Caco-2 (cell line): ENCODE measurements around the gene PHACTR1. TPM values are rescaled to one million over a fixed set of nuclear protein-coding genes. Genes with fewer than 3 reads are reported as not detected.
A peak's percentile ranks its signal among the peaks of the same experiment; 100 is the strongest.

Experiments used
- BruUV-seq: library from RNA; stranded (reverse); fragments of 400-500 nt; replicated peaks from 2 replicates; lab custom pipeline; 2021; lab: Mats Ljungman, UMichigan
- CTCF ChIA-PET: fragments of 300-600 bp; sonication (Branson Sonifier 250); formaldehyde crosslinking; loops from one replicate; lab custom pipeline; 2022; ENCODE audit warnings: antibody characterized with exemption; lab: Charles Lee
- POLR2A ChIA-PET: fragments of 300-600 bp; sonication (Branson Sonifier 250); formaldehyde crosslinking; loops from one replicate; lab custom pipeline; 2022; ENCODE audit warnings: antibody characterized with exemption; lab: Charles Lee
- DNase-seq, 2 experiments: peaks; one replicate each; pipeline versions ENCODE4 v3.0.0 to v3.0.0-alpha.2; 2020 to 2022
- H3K27me3 ChIP-seq: replicated peaks from 2 replicates; pipeline ENCODE4 v1.6.0; 2011; ENCODE audit warnings: low read length; ENCODE audit not compliant: control insufficient read depth, insufficient read depth
- H3K36me3 ChIP-seq: 2 replicates; pipeline ENCODE4 v1.5.1; 2011; ENCODE audit warnings: low read length; ENCODE audit not compliant: control insufficient read depth, insufficient read depth
- H3K4me1 ChIP-seq: fragments of 250-450 bp; sonication (Bioruptor Pico); 2 replicates; pipeline ENCODE4 v1.5.1; 2020; ENCODE audit warnings: mild to moderate bottlenecking
- H3K4me3 ChIP-seq: 2 replicates; pipeline ENCODE4 v1.5.1; 2011; ENCODE audit warnings: low read depth, mild to moderate bottlenecking, control low read depth, low read length
- H3K9me3 ChIP-seq: fragments of 250-450 bp; sonication (Bioruptor Pico); 2 replicates; pipeline ENCODE4 v1.5.1; 2020; ENCODE audit warnings: mild to moderate bottlenecking, moderate library complexity
- H3K27ac Mint-ChIP-seq: one replicate; pipeline ENCODE4 v1.8.0; 2022; ENCODE audit warnings: mixed read lengths; ENCODE audit not compliant: unreplicated experiment
- H3K27me3 Mint-ChIP-seq: one replicate; pipeline ENCODE4 v1.8.0; 2022; ENCODE audit warnings: mixed read lengths; ENCODE audit not compliant: insufficient read depth, unreplicated experiment
- H3K36me3 Mint-ChIP-seq: one replicate; pipeline ENCODE4 v1.8.0; 2022; ENCODE audit warnings: mild to moderate bottlenecking, mixed read lengths; ENCODE audit not compliant: insufficient read depth, unreplicated experiment
- H3K4me1 Mint-ChIP-seq: one replicate; pipeline ENCODE4 v1.8.0; 2022; ENCODE audit warnings: low read depth, mixed read lengths; ENCODE audit not compliant: unreplicated experiment
- H3K4me3 Mint-ChIP-seq: one replicate; pipeline ENCODE4 v1.8.0; 2022; ENCODE audit warnings: mild to moderate bottlenecking, moderate library complexity, mixed read lengths; ENCODE audit not compliant: unreplicated experiment
- H3K9me3 Mint-ChIP-seq: one replicate; pipeline ENCODE4 v1.8.0; 2022; ENCODE audit warnings: mixed read lengths; ENCODE audit not compliant: unreplicated experiment
- intact Hi-C: fragments of 100-400 bp; cut with micrococcal nuclease; formaldehyde crosslinking; loops from one replicate; pipeline ENCODE4 v1.10.0; 2022; ENCODE audit not compliant: unreplicated experiment
- total RNA-seq: library from RNA; stranded (reverse); gene quantifications from 2 replicates; pipeline ENCODE4 v1.2.3, GENCODE V29; 2022
- TF ChIP-seq, protein P1 (sequence below), 2 experiments: fragments of 200-600 bp in 1 of 2; IDR thresholded peaks; 1 replicate in 1 of 2; 2 replicates in 1 of 2; pipeline versions ENCODE4 v1.5.1 to v1.8.0; 2011 to 2022; ENCODE audit warnings: antibody characterized with exemption in 1 of 2, control low read depth in 1 of 2, inconsistent platforms in 1 of 2, low read depth in 1 of 2, low read length in 1 of 2, mild to moderate bottlenecking in 1 of 2, moderate library complexity in 1 of 2; ENCODE audit not compliant: insufficient read depth in 1 of 2, severe bottlenecking in 1 of 2, unreplicated experiment in 1 of 2

PHACTR1 gene
- total RNA-seq, 1 experiment from 2014 or later: 0.41 TPM

GRCh38 chr6:13289789-13290318 lies 573.3 kb downstream of the PHACTR1 start:
- TF ChIP-seq, protein P1, sequence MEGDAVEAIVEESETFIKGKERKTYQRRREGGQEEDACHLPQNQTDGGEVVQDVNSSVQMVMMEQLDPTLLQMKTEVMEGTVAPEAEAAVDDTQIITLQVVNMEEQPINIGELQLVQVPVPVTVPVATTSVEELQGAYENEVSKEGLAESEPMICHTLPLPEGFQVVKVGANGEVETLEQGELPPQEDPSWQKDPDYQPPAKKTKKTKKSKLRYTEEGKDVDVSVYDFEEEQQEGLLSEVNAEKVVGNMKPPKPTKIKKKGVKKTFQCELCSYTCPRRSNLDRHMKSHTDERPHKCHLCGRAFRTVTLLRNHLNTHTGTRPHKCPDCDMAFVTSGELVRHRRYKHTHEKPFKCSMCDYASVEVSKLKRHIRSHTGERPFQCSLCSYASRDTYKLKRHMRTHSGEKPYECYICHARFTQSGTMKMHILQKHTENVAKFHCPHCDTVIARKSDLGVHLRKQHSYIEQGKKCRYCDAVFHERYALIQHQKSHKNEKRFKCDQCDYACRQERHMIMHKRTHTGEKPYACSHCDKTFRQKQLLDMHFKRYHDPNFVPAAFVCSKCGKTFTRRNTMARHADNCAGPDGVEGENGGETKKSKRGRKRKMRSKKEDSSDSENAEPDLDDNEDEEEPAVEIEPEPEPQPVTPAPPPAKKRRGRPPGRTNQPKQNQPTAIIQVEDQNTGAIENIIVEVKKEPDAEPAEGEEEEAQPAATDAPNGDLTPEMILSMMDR (IDR thresholded peaks at IDR 0.05; ENCODE audit: insufficient read depth in 1 of 2, low read depth in 1 of 2, low read length in 1 of 2, severe bottlenecking in 1 of 2, unreplicated experiment in 1 of 2): no peak
- Mint-ChIP-seq H3K4me3 (peak overlapping the region; percentile 68), H3K9me3 (no peaks in the 10 kb centered on the region), H3K27ac (peak overlapping the region; percentile 66), H3K4me1 (peaks cover 27% of the 10 kb centered on the region), H3K27me3 (no peaks in the 10 kb centered on the region), H3K36me3 (peaks cover 94% of the 10 kb centered on the region)
- POLR2A ChIA-PET: interaction anchor here (1.0 kb wide), 1 partner anchor 38 kb away, joined by 4 read pairs; the partner anchor contains the start of gene TBC1D7
- DNase-seq: peak; percentile 87 to 89
- CTCF ChIA-PET: interaction anchor here (0.6 kb wide), 1 partner anchor 90 kb away, joined by 3 read pairs; no protein-coding TSS in a partner anchor
- intact Hi-C loops: loop anchor here (1.0 to 5.0 kb wide), 4 partner anchors 21 to 93 kb away; partner anchors contain the start of gene TBC1D7
- Histone ChIP-seq H3K4me3 (peak overlapping the region; percentile 19; the same call in 1 of the 2 replicates), H3K9me3 (peaks cover 21% of the 10 kb centered on the region), H3K27me3 (no peaks in the 10 kb centered on the region), H3K4me1 (peaks cover 31% of the 10 kb centered on the region), H3K36me3 (peaks cover 2% of the 10 kb centered on the region)
- BruUV-seq: no TSS peak

GRCh38 chr6:13290335-13290734 lies 573.8 kb downstream of the PHACTR1 start:
- peak overlapping the region; percentile 68 for H3K4me3 Mint-ChIP-seq
- peaks cover 94% of the 10 kb centered on the region for H3K36me3 Mint-ChIP-seq
- peaks cover 31% of the 10 kb centered on the region for H3K4me1 ChIP-seq
- no peaks in the 10 kb centered on the region for H3K9me3 Mint-ChIP-seq
- peaks cover 29% of the 10 kb centered on the region for H3K4me1 Mint-ChIP-seq
- H3K36me3 ChIP-seq: peaks cover 2% of the 10 kb centered on the region
- H3K4me3 ChIP-seq: no peak overlapping the region
- no peaks in the 10 kb centered on the region for H3K27me3 ChIP-seq
- no peaks in the 10 kb centered on the region for H3K27me3 Mint-ChIP-seq
- H3K27ac Mint-ChIP-seq: peak overlapping the region; percentile 66
- TF ChIP-seq, protein P1 (IDR thresholded peaks at IDR 0.05; ENCODE audit: insufficient read depth in 1 of 2, low read depth in 1 of 2, low read length in 1 of 2, severe bottlenecking in 1 of 2, unreplicated experiment in 1 of 2): no peak
- DNase-seq: no peak
- peaks cover 21% of the 10 kb centered on the region for H3K9me3 ChIP-seq
- intact Hi-C loops: loop anchor here (1.0 to 5.0 kb wide), 4 partner anchors 21 to 93 kb away; partner anchors contain the start of gene TBC1D7
- no TSS peak for BruUV-seq
- POLR2A ChIA-PET: interaction anchor here (1.0 kb wide), 1 partner anchor 38 kb away, joined by 4 read pairs; the partner anchor contains the start of gene TBC1D7
- CTCF ChIA-PET: interaction anchor here (0.6 kb wide), 1 partner anchor 90 kb away, joined by 3 read pairs; no protein-coding TSS in a partner anchor

DNA sequence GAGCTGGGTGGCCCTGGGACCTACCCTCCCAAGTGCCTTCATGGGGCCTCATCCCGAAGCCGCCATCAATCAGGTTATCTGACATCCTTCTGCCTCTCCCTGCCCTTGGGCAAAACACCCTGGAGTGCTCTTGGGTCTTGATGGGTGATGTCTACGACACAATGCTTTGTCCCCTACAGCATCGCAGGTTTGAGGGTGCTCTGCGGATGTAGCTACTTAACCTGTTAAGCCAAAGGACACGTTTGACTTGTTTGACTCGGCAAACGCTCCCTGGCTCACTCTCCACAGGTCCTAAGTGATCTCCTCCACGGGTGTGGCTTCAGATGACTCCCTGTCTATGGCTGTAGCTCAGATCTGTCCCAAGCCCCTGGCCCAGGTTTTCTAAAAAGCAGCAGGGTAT lies 576.2 kb downstream of the PHACTR1 start:
- peaks cover 94% of the 10 kb centered on the region for H3K36me3 Mint-ChIP-seq
- no peak overlapping the region for H3K27ac Mint-ChIP-seq
- intact Hi-C loops: loop anchor here (5.0 kb wide), 2 partner anchors 75 to 95 kb away; no protein-coding TSS in a partner anchor
- Histone ChIP-seq H3K36me3 (peaks cover 2% of the 10 kb centered on the region), H3K4me3 (no peak overlapping the region), H3K9me3 (peaks cover 5% of the 10 kb centered on the region; the same call in 1 of the 2 replicates), H3K27me3 (no peaks in the 10 kb centered on the region), H3K4me1 (peaks cover 31% of the 10 kb centered on the region)
- CTCF ChIA-PET: interaction anchor here (0.6 kb wide), 1 partner anchor 381 kb away, joined by 7 read pairs; no protein-coding TSS in a partner anchor
- BruUV-seq: no TSS peak
- peaks cover 36% of the 10 kb centered on the region for H3K4me1 Mint-ChIP-seq
- H3K4me3 Mint-ChIP-seq: no peak overlapping the region
- peak in 1 of 2 experiments; percentile 52 for DNase-seq
- POLR2A ChIA-PET: interaction anchor here (0.9 kb wide), 1 partner anchor 36 kb away, joined by 4 read pairs; the partner anchor contains the start of gene TBC1D7
- H3K27me3 Mint-ChIP-seq: no peaks in the 10 kb centered on the region
- no peaks in the 10 kb centered on the region for H3K9me3 Mint-ChIP-seq
- TF ChIP-seq, protein P1 (IDR thresholded peaks at IDR 0.05; ENCODE audit: insufficient read depth in 1 of 2, low read depth in 1 of 2, low read length in 1 of 2, severe bottlenecking in 1 of 2, unreplicated experiment in 1 of 2): no peak
